Neural cell (in vitro differentiated cells): Measurements from ENCODE around the gene KCNAB1. TPM values are rescaled to one million over a fixed set of nuclear protein-coding genes. Genes with fewer than 3 reads are reported as not detected.
"Not testable (repeated sequence)": the region's sequence is repeated elsewhere in the genome, so short reads cannot be mapped to it uniquely, and the experiment has no call there.

ENCODE experiments used
- H2AFZ ChIP-seq: fragments of 200-600, 300-800 bp; sonication (generic), shearing (Covaris generic); 2 replicates; pipeline ENCODE4 v1.6.0; 2014; ENCODE audit warnings: low read depth, mild to moderate bottlenecking, antibody characterized with exemption, low read length, moderate library complexity
- H3F3A ChIP-seq: fragments of 200-600 bp; shearing (Covaris generic); 2 replicates; pipeline ENCODE4 v1.6.1; 2016; ENCODE audit warnings: mild to moderate bottlenecking, moderate library complexity, mixed read lengths, antibody characterized with exemption, low read length; ENCODE audit not compliant: insufficient read depth, poor library complexity, severe bottlenecking
- H3K27ac ChIP-seq: fragments of 200-600, 300-800 bp; sonication (generic), shearing (Covaris generic); 2 replicates; pipeline ENCODE4 v1.5.1; 2014; ENCODE audit warnings: mild to moderate bottlenecking, low read length, moderate library complexity
- H3K27me3 ChIP-seq: fragments of 300-800, 200-600 bp; sonication (generic), shearing (Covaris generic); 2 replicates; pipeline ENCODE4 v1.6.0; 2014; ENCODE audit warnings: mild to moderate bottlenecking, low read depth, low read length, moderate library complexity; ENCODE audit not compliant: insufficient read depth
- H3K36me3 ChIP-seq: fragments of 300-800, 200-600 bp; sonication (generic), shearing (Covaris generic); 2 replicates; pipeline ENCODE4 v1.5.1; 2014; ENCODE audit warnings: mild to moderate bottlenecking, antibody characterized with exemption, low read length, moderate library complexity; ENCODE audit not compliant: insufficient read depth
- H3K4me2 ChIP-seq: fragments of 300-800, 200-600 bp; sonication (generic), shearing (Covaris generic); 2 replicates; pipeline ENCODE4 v1.6.0; 2014; ENCODE audit warnings: mild to moderate bottlenecking, low read length
- H3K4me3 ChIP-seq: fragments of 300-800, 200-600 bp; sonication (generic), shearing (Covaris generic); 2 replicates; pipeline ENCODE4 v1.5.1; 2014; ENCODE audit warnings: mild to moderate bottlenecking, low read length, moderate library complexity
- H3K79me2 ChIP-seq: fragments of 200-600 bp; shearing (Covaris generic); replicated peaks from 2 replicates; pipeline ENCODE4 v1.6.0; 2014; ENCODE audit warnings: mild to moderate bottlenecking, low read length, moderate library complexity; ENCODE audit not compliant: insufficient read depth
- H3K9ac ChIP-seq: fragments of 300-800, 200-600 bp; sonication (generic), shearing (Covaris generic); 2 replicates; pipeline ENCODE4 v1.6.1; 2016; ENCODE audit warnings: mild to moderate bottlenecking, low read length, mixed read lengths
- H3K9me2 ChIP-seq: fragments of 200-600 bp; shearing (Covaris generic); 2 replicates; pipeline ENCODE4 v1.6.1; 2016; ENCODE audit warnings: mild to moderate bottlenecking, low read length, mixed read lengths; ENCODE audit not compliant: insufficient read depth
- H3K9me3 ChIP-seq: fragments of 200-600, 300-800 bp; sonication (generic), shearing (Covaris generic); 2 replicates; pipeline ENCODE4 v1.6.1; 2016; ENCODE audit warnings: mild to moderate bottlenecking, mixed run types, low read length, moderate library complexity, mixed read lengths
- H4K20me1 ChIP-seq: fragments of 200-600 bp; shearing (Covaris generic); 2 replicates; pipeline ENCODE4 v1.6.1; 2016; ENCODE audit warnings: mild to moderate bottlenecking, mixed run types; ENCODE audit not compliant: insufficient read depth
- CTCF ChIP-seq: fragments of 450-650 bp; IDR thresholded peaks from 2 replicates; pipeline ENCODE4 v1.5.1; 2014; ENCODE audit warnings: antibody characterized with exemption, mild to moderate bottlenecking, moderate library complexity; ENCODE audit not compliant: poor library complexity, severe bottlenecking
- EP300 ChIP-seq: fragments of 450-650 bp; conservative IDR thresholded peaks from 2 replicates; pipeline ENCODE4 v1.6.1; 2014; ENCODE audit warnings: antibody characterized with exemption, mild to moderate bottlenecking, moderate library complexity; ENCODE audit not compliant: poor library complexity, severe bottlenecking
- EZH2 ChIP-seq: fragments of 200-600, 300-800 bp; shearing (Covaris generic), sonication (generic); IDR thresholded peaks from 2 replicates; pipeline ENCODE4 v1.6.1; 2014; ENCODE audit warnings: antibody characterized with exemption, low read length, borderline replicate concordance, mild to moderate bottlenecking; ENCODE audit not compliant: insufficient read depth, poor library complexity, severe bottlenecking
- MXI1 ChIP-seq: fragments of 450-650 bp; conservative IDR thresholded peaks from 2 replicates; pipeline ENCODE4 v1.6.1; 2014; ENCODE audit warnings: antibody characterized with exemption, mild to moderate bottlenecking; ENCODE audit not compliant: poor library complexity, severe bottlenecking
- POLR2AphosphoS5 ChIP-seq: IDR thresholded peaks from 2 replicates; pipeline ENCODE4 v1.6.1; 2012
- RAD21 ChIP-seq: fragments of 450-650 bp; conservative IDR thresholded peaks from 2 replicates; pipeline ENCODE4 v1.6.1; 2014; ENCODE audit warnings: antibody characterized with exemption, mild to moderate bottlenecking, moderate library complexity
- REST ChIP-seq: IDR thresholded peaks from 2 replicates; pipeline ENCODE4 v1.6.1; 2012; ENCODE audit warnings: borderline replicate concordance
- SMC3 ChIP-seq: fragments of 450-650 bp; conservative IDR thresholded peaks from 2 replicates; pipeline ENCODE4 v1.6.1; 2014; ENCODE audit warnings: antibody characterized with exemption, mild to moderate bottlenecking, moderate library complexity; ENCODE audit not compliant: poor library complexity
- TAF1 ChIP-seq: IDR thresholded peaks from 2 replicates; pipeline ENCODE4 v1.6.1; 2012; ENCODE audit warnings: low read depth
- polyA plus RNA-seq: library from polyadenylated mRNA; depleted of rRNA; stranded (reverse); fragments of >200 nt; gene quantifications from 2 replicates; pipeline ENCODE4 v1.2.3, GENCODE V29; 2014

Gene KCNAB1
- polyA plus RNA-seq, 1 donor from 2014 or later = 14.9 TPM

GRCh38 chr3:156216852-156217251 lies 96.5 kb downstream of the KCNAB1 start:
- H3K4me3 ChIP-seq = no peak overlapping the region
- H3K27me3 ChIP-seq = no peaks in the 10 kb centered on the region
- H3K4me2 ChIP-seq = no peak overlapping the region
- no peak for TF ChIP-seq SMC3
- TF ChIP-seq CTCF = no peak
- TF ChIP-seq EP300 = peak; percentile 66
- no peak for TF ChIP-seq TAF1
- TF ChIP-seq POLR2AphosphoS5 = peak; percentile 87
- H4K20me1 ChIP-seq = no peaks in the 10 kb centered on the region
- H3K27ac ChIP-seq = no peak overlapping the region
- no peak overlapping the region for H3K9ac ChIP-seq
- H3K9me2 ChIP-seq = no peaks in the 10 kb centered on the region
- H3F3A ChIP-seq = no peaks in the 10 kb centered on the region
- no peak overlapping the region for H2AFZ ChIP-seq
- H3K9me3 ChIP-seq = peaks cover under 1% of the 10 kb centered on the region
- no peaks in the 10 kb centered on the region for H3K36me3 ChIP-seq
- H3K79me2 ChIP-seq = no peaks in the 10 kb centered on the region

- Histone ChIP-seq H3K4me2 (no peak overlapping the region), H3K36me3 (no peaks in the 10 kb centered on the region), H3F3A (no peaks in the 10 kb centered on the region), H3K27ac (no peak overlapping the region), H4K20me1 (no peaks in the 10 kb centered on the region), H3K9ac (no peak overlapping the region), H3K9me2 (no peaks in the 10 kb centered on the region), H3K9me3 (peaks cover 4% of the 10 kb centered on the region), H3K4me3 (no peak overlapping the region), H3K79me2 (no peaks in the 10 kb centered on the region), H3K27me3 (no peaks in the 10 kb centered on the region), H2AFZ (no peak overlapping the region)
- no peak for TF ChIP-seq POLR2AphosphoS5
- no peak for TF ChIP-seq EP300
- no peak for TF ChIP-seq EZH2
Observed at GRCh38 chr3:156217674-156218352, 97.4 kb downstream of the KCNAB1 start.

DNA sequence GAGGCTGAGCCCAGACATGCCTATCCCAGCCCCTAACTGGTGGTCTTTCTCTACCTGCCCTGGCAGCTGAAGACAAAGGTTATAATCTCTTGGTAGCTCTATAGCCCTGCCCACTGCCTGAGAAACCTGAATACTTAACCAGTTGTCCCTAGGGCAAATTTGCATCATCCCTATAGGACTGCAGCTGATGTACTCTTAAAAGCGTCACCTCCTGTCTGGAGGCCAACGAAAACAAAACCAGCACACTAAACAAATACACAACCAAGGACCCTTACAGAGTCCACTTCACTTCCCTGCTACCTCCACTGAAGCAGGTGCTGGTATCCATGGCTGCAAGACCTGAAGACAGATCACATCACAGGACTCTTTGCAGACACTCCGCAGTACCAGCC lies 98.0 kb downstream of the KCNAB1 start:
- Histone ChIP-seq H2AFZ (no peak overlapping the region), H3K36me3 (no peaks in the 10 kb centered on the region), H3K4me3 (no peak overlapping the region), H3K9ac (no peak overlapping the region), H3K9me2 (no peaks in the 10 kb centered on the region), H3K27ac (no peak overlapping the region), H3K4me2 (no peak overlapping the region), H4K20me1 (no peaks in the 10 kb centered on the region), H3F3A (no peaks in the 10 kb centered on the region), H3K27me3 (no peaks in the 10 kb centered on the region), H3K9me3 (peaks cover 4% of the 10 kb centered on the region), H3K79me2 (no peaks in the 10 kb centered on the region)
- TF ChIP-seq MXI1 (no peak), EZH2 (no peak), REST (no peak), RAD21 (no peak), POLR2AphosphoS5 (no peak), TAF1 (no peak), EP300 (no peak), SMC3 (no peak)

GRCh38 chr3:156222381-156222780 lies 102.0 kb downstream of the KCNAB1 start:
- not testable (repeated sequence) for H3K9me2 ChIP-seq, H3K27ac ChIP-seq, H2AFZ ChIP-seq, H3K27me3 ChIP-seq, H3F3A ChIP-seq, H3K4me3 ChIP-seq, H3K9me3 ChIP-seq, H3K4me2 ChIP-seq, H3K36me3 ChIP-seq, H3K9ac ChIP-seq, H4K20me1 ChIP-seq, H3K79me2 ChIP-seq

DNA sequence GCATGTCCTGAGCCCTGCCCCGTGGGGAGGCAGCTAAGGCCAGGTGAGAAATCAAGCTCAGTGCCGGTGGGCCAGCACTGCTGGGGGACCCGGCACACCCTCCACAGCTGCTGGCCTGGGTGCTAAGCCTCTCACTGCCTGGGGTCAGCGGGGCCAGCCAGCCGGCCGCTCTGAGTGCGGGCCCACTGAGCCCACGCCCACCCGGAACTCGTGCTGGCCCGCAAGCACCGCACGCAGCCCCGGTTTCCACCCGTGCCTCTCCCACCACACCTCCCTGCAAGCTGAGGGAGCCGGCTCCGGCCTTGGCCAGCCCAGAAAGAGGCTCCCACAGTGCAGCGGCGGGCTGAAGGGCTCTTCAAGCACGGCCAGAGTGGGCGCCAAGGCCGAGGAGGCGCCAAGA lies 103.7 kb downstream of the KCNAB1 start:
- not testable (repeated sequence) for H3K27me3 ChIP-seq, H3K4me2 ChIP-seq, H3K9me3 ChIP-seq

More for the DNA sequence above, 103.7 kb downstream of the KCNAB1 start:
- H3K9me2 ChIP-seq, H3K9ac ChIP-seq, H3K79me2 ChIP-seq, H4K20me1 ChIP-seq, H3K27ac ChIP-seq, H3F3A ChIP-seq, H3K36me3 ChIP-seq, H3K4me3 ChIP-seq, H2AFZ ChIP-seq: not testable (repeated sequence)
